GM15510 (cell line): ENCODE measurements around the gene SEC16A.
A peak's percentile ranks its signal among the peaks of the same experiment; 100 is the strongest.

Source experiments
- POLR2A ChIP-seq: IDR thresholded peaks from 3 replicates; pipeline ENCODE4 v1.6.1; 2011; ENCODE audit warnings: borderline replicate concordance; ENCODE audit not compliant: insufficient read length; ENCODE audit errors: extremely low read depth

Gene SEC16A

DNA sequence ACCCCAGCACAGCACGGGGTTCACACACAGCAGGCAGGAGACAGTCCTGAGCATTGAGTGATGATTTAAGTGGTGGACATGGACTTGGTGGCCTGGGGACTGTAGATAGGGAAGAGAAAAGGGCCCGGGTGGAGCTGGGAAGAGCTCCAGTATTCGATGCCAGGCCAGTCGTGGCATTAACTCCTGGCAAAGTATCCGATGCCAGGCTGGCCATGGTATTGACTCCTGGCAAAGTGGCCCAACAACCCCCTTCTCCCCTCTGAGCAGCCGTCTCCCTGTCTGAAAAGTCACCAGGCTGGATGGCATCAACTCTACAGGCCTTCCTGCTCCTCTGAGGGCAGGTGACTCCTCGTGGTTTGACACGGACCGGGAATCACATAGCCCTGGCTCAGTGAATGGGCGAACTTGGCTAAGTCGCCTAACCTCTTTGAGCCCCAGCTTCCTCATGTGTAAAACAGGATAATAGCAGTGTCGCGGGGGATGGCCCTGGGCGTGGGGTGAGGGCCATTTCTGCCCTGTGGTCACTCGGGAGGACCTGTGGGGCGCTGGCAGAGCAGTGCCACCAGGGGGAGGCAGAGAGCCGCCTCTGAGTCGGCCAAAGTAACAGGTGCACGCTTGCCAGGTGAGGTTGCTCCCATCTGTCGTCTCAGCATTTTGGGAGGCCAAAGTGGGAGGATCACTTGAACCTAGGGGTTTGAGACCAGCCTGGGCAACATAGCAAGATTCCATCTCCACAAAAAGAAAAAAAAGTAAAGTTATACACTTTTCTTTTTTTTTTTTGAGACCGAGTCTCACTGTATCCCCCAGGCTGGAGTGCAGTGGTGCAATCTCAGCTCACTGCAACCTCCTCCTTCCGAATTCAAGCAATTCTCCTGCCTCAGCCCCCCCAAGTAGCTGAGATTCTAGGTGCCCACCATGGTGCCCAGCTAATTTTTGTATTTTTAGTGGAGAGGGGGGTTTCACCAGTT is 5.7 kb upstream of the SEC16A start:
- no peak for TF ChIP-seq POLR2A

- TF ChIP-seq POLR2A, result no peak
Observed at GRCh38 chr9:136487672-136488071, 4.8 kb upstream of the SEC16A start.

GRCh38 chr9:136486823-136487620 is 4.2 kb upstream of the SEC16A start:
- no peak for TF ChIP-seq POLR2A

DNA sequence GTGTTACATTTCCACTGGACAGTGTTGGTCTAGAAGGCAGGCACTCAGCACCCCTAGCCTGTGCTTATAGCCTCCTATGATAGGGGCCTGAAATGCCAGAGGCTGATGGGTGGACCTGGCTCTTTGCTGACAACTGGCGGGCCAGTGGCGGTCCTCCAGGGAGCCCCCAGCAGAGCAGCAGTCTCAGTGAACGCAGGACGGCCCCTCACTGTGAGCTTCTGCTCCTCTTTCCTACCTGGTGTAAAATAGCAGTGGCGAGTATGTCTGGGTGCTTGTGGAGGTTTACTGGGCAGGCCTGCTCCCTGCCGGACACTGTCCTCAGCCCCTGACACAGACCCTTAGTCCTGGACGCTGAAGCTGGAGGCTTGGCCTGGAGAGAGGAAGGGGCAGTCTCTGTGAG is 3.3 kb upstream of the SEC16A start:
- no peak for TF ChIP-seq POLR2A

DNA sequence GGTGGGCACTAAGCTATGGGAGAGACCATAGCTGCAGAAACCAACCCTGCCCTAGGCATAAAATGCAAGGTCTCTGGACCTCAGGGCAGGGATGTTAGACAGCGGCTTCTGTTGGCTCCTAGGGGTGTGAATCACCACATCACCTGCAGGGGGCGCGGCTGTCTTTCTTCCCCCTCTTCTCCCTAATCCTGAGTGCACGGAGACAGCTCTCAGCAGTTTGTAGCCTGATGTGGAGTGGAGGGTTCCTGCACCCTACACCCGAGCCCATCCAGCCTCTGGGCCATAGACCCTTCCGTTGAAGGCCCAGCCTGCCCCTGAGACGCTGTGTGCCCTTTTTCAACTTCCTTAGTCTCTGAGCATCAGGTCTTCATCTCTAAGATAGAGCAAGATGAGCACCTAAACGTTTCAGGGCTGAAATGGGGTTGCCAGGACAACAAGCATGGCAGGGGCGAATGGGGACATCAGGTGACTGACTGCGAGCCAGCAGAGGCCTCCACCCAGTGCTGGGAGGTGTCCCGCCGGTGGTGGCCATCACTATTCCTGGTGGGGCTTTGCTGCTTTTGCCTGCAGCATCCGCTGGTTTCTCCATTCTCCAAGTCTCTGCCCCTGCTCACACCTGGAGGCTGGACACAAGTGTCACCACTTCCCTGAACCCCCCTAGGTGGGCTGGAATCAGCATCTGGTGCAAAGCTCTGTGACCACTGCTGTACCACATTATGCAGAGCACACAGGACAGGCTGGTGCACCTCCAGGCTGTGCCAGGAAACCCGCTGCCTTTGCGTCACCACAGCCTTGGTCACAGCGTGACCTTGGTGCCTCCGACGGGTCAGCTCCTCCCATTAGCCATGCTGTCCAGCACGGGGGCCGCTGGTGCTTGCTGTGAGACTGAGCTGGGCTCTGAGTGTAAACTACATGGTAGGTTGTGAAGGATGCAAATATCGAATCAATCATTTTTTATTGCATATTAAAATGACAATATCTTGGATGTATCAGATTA is 2.5 kb upstream of the SEC16A start:
- no peak for TF ChIP-seq POLR2A

DNA sequence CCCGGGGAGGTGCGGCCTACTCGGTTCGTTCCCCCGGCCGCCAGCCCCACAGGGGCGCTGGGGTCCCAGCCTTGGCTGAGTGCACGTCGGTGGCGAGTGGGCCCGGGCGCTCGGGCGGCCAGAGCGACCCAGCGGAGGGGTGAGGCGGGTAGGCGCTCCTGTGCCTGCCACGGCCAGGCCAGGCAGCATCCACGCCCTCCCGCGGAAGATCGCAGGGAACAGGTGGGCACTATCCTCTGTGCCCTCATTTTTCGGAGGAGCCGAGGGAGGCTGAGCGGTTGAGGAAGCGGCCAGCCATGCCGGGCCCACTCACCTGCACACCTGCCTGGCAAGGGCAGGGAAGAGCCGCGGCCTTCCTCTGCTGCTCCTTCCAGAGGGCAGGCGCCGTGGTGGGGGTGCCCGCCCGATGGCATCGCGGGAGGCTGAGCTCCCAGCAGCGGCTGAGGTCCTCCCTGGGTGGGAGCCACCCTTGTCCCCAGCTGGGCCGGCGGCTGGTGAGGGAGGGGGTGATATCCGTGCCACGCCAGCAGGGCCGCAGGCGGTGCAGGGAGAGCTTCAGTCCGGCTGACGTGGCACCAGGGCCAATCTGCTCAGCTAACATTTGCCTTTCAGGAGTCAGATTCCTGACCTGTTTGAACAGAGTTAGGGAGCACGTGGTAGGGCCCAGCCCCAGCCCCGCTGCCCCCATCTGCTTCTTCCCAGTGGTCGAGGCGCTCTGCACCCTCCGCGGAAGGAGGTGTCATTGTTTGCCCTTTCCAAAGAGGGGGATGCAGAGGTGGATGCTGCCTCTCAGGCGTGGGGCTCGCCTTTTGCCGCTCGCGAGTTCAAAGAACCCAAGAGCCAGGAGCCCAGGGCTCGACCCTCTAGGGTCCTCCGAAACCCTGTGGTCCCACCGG is 1.6 kb upstream of the SEC16A start:
- no peak for TF ChIP-seq POLR2A

GRCh38 chr9:136483589-136484152 is 831 bp upstream of the SEC16A start:
- TF ChIP-seq POLR2A, result peak; percentile 57

GRCh38 chr9:136482046-136482792 is 621 bp downstream of the SEC16A start:
- no peak for TF ChIP-seq POLR2A

- no peak for TF ChIP-seq POLR2A
Observed at GRCh38 chr9:136481558-136481957, 1.3 kb downstream of the SEC16A start.

DNA sequence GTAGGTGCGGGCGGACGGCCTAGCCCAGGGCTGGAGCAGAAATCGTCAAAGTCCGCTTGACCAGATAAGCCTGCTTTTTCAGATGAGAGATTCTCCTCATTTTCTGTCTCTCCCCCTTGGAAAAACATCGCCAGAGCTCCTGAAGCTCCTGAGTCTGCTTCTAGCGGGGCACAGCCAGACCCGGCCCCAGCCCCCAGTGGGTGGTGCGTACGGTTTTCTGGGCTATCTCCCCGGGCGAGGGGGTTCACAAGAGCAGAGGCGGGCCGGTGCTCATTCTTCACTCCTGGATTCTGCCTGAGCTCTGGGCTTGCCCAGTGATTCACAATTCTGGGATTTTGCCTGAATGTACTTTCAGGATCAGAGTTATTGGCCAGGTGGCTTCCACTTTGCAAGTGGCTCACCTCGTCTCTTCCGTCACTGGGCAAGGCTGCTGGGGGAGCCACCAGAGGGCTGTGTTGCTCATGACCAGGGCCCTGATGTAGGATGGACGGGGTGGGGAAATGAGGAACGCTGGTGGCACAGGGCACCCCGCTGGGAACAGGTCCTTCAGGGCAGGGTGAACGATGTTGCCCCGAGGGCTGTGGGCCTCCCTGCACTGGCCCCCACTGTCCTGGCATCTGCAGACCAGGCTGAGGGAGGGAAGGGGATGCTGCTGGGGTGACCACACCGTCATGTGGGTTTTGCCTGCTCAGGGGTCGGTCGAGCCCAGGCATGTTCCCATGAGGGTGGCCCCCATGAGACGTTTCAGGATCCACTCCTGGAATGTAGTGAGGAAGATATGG is 6.3 kb downstream of the SEC16A start:
- TF ChIP-seq POLR2A, result no peak

- no peak for TF ChIP-seq POLR2A
Observed at GRCh38 chr9:136474974-136475865, 7.6 kb downstream of the SEC16A start.

GRCh38 chr9:136474021-136474640 is 8.7 kb downstream of the SEC16A start:
- no peak for TF ChIP-seq POLR2A
